CD8-positive, alpha-beta memory T cell (primary cell): ENCODE data around the gene SLC38A7. TPM values are rescaled to one million over a fixed set of nuclear protein-coding genes. Genes with fewer than 3 reads are reported as not detected.
"Not testable (repeated sequence)": the region's sequence is repeated elsewhere in the genome, so short reads cannot be mapped to it uniquely, and the experiment has no call there.

Experiments
- CTCF ChIA-PET: fragments of 350-600 bp; sonication (Branson Sonifier 250); formaldehyde crosslinking; loops from one replicate; lab custom pipeline; 2021; ENCODE audit warnings: antibody characterized with exemption; lab: Charles Lee
- POLR2A ChIA-PET: fragments of 350-600 bp; sonication (Branson Sonifier 250); formaldehyde crosslinking; loops from one replicate; lab custom pipeline; 2021; ENCODE audit warnings: antibody characterized with exemption; lab: Charles Lee
- DNase-seq, 5 donors: peaks; one replicate each; pipeline versions ENCODE4 v3.0.0 to v3.0.0-alpha.2; 2020 to 2022; ENCODE audit warnings: mixed read lengths in 1 of 5
- H3K27ac ChIP-seq: one replicate; pipeline ENCODE4 v1.7.0; 2013; ENCODE audit warnings: low read depth, mild to moderate bottlenecking, low read length, moderate library complexity
- H3K27me3 ChIP-seq: 2 replicates; pipeline ENCODE4 v1.7.0; 2013; ENCODE audit warnings: low read length, mild to moderate bottlenecking; ENCODE audit not compliant: insufficient read depth, poor library complexity, severe bottlenecking
- H3K36me3 ChIP-seq: 2 replicates; pipeline ENCODE4 v1.7.0; 2013; ENCODE audit warnings: mild to moderate bottlenecking, low read length, moderate library complexity; ENCODE audit not compliant: insufficient read depth
- H3K4me1 ChIP-seq: 2 replicates; pipeline ENCODE4 v1.7.0; 2013; ENCODE audit warnings: mild to moderate bottlenecking, low read length, moderate library complexity; ENCODE audit not compliant: insufficient read depth
- H3K4me3 ChIP-seq: 2 replicates; pipeline ENCODE4 v1.7.0; 2013; ENCODE audit warnings: mild to moderate bottlenecking, low read length
- H3K9me3 ChIP-seq: 2 replicates; pipeline ENCODE4 v1.7.0; 2013; ENCODE audit warnings: mild to moderate bottlenecking, low read length
- H3K27ac Mint-ChIP-seq, 8 donors: one replicate each; pipeline ENCODE4 v1.8.0; 2020 to 2021; ENCODE audit warnings: mixed read lengths in 8 of 8, mild to moderate bottlenecking in 6 of 8, inconsistent platforms in 3 of 8, moderate library complexity in 3 of 8
- H3K27me3 Mint-ChIP-seq, 2 donors: one replicate each; pipeline ENCODE4 v1.8.0; 2020 to 2021; ENCODE audit warnings: mixed read lengths in 2 of 2, mild to moderate bottlenecking in 1 of 2, moderate library complexity in 1 of 2
- H3K36me3 Mint-ChIP-seq, 3 donors: one replicate each; pipeline ENCODE4 v1.8.0; 2020 to 2021; ENCODE audit warnings: mixed read lengths in 3 of 3, inconsistent platforms in 1 of 3, mild to moderate bottlenecking in 1 of 3
- H3K4me1 Mint-ChIP-seq, 3 donors: one replicate each; pipeline ENCODE4 v1.8.0; 2020 to 2021; ENCODE audit warnings: mixed read lengths in 3 of 3, inconsistent platforms in 1 of 3, mild to moderate bottlenecking in 1 of 3
- H3K4me3 Mint-ChIP-seq, 7 donors: one replicate each; pipeline ENCODE4 v1.8.0; 2020 to 2021; ENCODE audit warnings: mixed read lengths in 7 of 7, mild to moderate bottlenecking in 6 of 7, moderate library complexity in 4 of 7, inconsistent platforms in 2 of 7
- H3K9me3 Mint-ChIP-seq, 5 donors: one replicate each; pipeline ENCODE4 v1.8.0; 2020 to 2022; ENCODE audit warnings: mixed read lengths in 5 of 5, mild to moderate bottlenecking in 3 of 5, moderate library complexity in 2 of 5, inconsistent platforms in 1 of 5
- polyA plus RNA-seq: library from polyadenylated mRNA; unstranded; fragments of 300-500 nt; fragmentation: Illumina TruSeq; gene quantifications from one replicate; pipeline ENCODE4 v1.2.3, GENCODE V29; 2021
- total RNA-seq, 2 experiments: library from RNA; stranded (reverse); gene quantifications; one replicate each; pipeline ENCODE4 v1.2.3, GENCODE V29; 2021

Gene SLC38A7
- total and polyA plus RNA-seq, 3 experiments from 2014 or later: 5.8 to 15.0 (median 13.5) TPM

GRCh38 chr16:58639230-58639629 lies 45.3 kb downstream of the SLC38A7 start:
- Histone ChIP-seq H3K36me3 (no peaks in the 10 kb centered on the region), H3K27me3 (no peaks in the 10 kb centered on the region), H3K27ac (no peak overlapping the region), H3K4me3 (no peak overlapping the region), H3K9me3 (no peaks in the 10 kb centered on the region), H3K4me1 (no peaks in the 10 kb centered on the region)
- Mint-ChIP-seq H3K4me1 (no peaks in the 10 kb centered on the region), H3K4me3 (no peak overlapping the region), H3K9me3 (no peaks in the 10 kb centered on the region), H3K36me3 (no peaks in the 10 kb centered on the region), H3K27ac (no peak overlapping the region), H3K27me3 (peaks cover 2 to 8% of the 10 kb centered on the region in 2 donors)
- ChIA-PET CTCF (no interaction called here), POLR2A (no interaction called here)
- DNase-seq: no peak

GRCh38 chr16:58638148-58639036 lies 46.2 kb downstream of the SLC38A7 start:
- Histone ChIP-seq H3K9me3 (no peaks in the 10 kb centered on the region), H3K27me3 (no peaks in the 10 kb centered on the region), H3K36me3 (no peaks in the 10 kb centered on the region), H3K4me1 (no peaks in the 10 kb centered on the region), H3K27ac (no peak overlapping the region), H3K4me3 (no peak overlapping the region)
- Mint-ChIP-seq H3K4me1 (no peaks in the 10 kb centered on the region), H3K27me3 (peaks cover 2 to 8% of the 10 kb centered on the region in 2 donors), H3K27ac (no peak overlapping the region), H3K9me3 (no peaks in the 10 kb centered on the region), H3K4me3 (no peak overlapping the region), H3K36me3 (no peaks in the 10 kb centered on the region)
- CTCF ChIA-PET: no interaction called here
- POLR2A ChIA-PET: no interaction called here
- no peak for DNase-seq

GRCh38 chr16:58637021-58637420 lies 47.5 kb downstream of the SLC38A7 start:
- H3K4me3 ChIP-seq, POLR2A ChIA-PET, H3K27ac ChIP-seq, H3K27me3 ChIP-seq, H3K4me1 ChIP-seq, H3K9me3 Mint-ChIP-seq, H3K27me3 Mint-ChIP-seq, CTCF ChIA-PET, H3K36me3 Mint-ChIP-seq, DNase-seq, H3K4me1 Mint-ChIP-seq, H3K9me3 ChIP-seq, H3K36me3 ChIP-seq, H3K27ac Mint-ChIP-seq, H3K4me3 Mint-ChIP-seq: not testable (repeated sequence)

GRCh38 chr16:58636466-58636865 lies 48.1 kb downstream of the SLC38A7 start:
- no peaks in the 10 kb centered on the region for H3K4me1 ChIP-seq
- H3K4me3 ChIP-seq: no peak overlapping the region
- POLR2A ChIA-PET: no interaction called here
- H3K27ac ChIP-seq: no peak overlapping the region
- no peak for DNase-seq
- Mint-ChIP-seq H3K4me1 (peaks cover 0 to 2% (median 0%) of the 10 kb centered on the region in 3 donors), H3K9me3 (no peaks in the 10 kb centered on the region), H3K27ac (peak overlapping the region in 1 of 8 donors; percentile 37), H3K27me3 (peaks cover 2 to 8% of the 10 kb centered on the region in 2 donors), H3K36me3 (no peaks in the 10 kb centered on the region), H3K4me3 (no peak overlapping the region)
- H3K27me3 ChIP-seq: no peaks in the 10 kb centered on the region
- no peaks in the 10 kb centered on the region for H3K36me3 ChIP-seq
- H3K9me3 ChIP-seq: no peaks in the 10 kb centered on the region
- CTCF ChIA-PET: no interaction called here

GRCh38 chr16:58635502-58635901 lies 49.1 kb downstream of the SLC38A7 start:
- Histone ChIP-seq H3K27ac (no peak overlapping the region), H3K4me3 (no peak overlapping the region), H3K36me3 (no peaks in the 10 kb centered on the region), H3K27me3 (no peaks in the 10 kb centered on the region), H3K4me1 (no peaks in the 10 kb centered on the region), H3K9me3 (no peaks in the 10 kb centered on the region)
- no peak for DNase-seq
- peak overlapping the region in 1 of 7 donors; percentile 60 for H3K4me3 Mint-ChIP-seq
- no peaks in the 10 kb centered on the region for H3K9me3 Mint-ChIP-seq
- no peak overlapping the region for H3K27ac Mint-ChIP-seq
- CTCF ChIA-PET: no interaction called here
- H3K36me3 Mint-ChIP-seq: no peaks in the 10 kb centered on the region
- H3K27me3 Mint-ChIP-seq: peaks cover 2 to 8% of the 10 kb centered on the region in 2 donors
- POLR2A ChIA-PET: no interaction called here
- peaks cover 2 to 7% (median 3%) of the 10 kb centered on the region in 3 donors for H3K4me1 Mint-ChIP-seq

- ChIA-PET POLR2A (no interaction called here), CTCF (no interaction called here)
- Histone ChIP-seq H3K4me3 (no peak overlapping the region), H3K4me1 (no peaks in the 10 kb centered on the region), H3K36me3 (no peaks in the 10 kb centered on the region), H3K27me3 (no peaks in the 10 kb centered on the region), H3K27ac (no peak overlapping the region), H3K9me3 (no peaks in the 10 kb centered on the region)
- H3K9me3 Mint-ChIP-seq: peaks cover 0 to 2% (median 0%) of the 10 kb centered on the region in 5 donors
- H3K36me3 Mint-ChIP-seq: peaks cover 0 to 9% (median 0%) of the 10 kb centered on the region in 3 donors
- H3K27ac Mint-ChIP-seq: peak overlapping the region in 1 of 8 donors; percentile 1
- peaks cover 4 to 8% of the 10 kb centered on the region in 2 donors for H3K27me3 Mint-ChIP-seq
- DNase-seq: no peak
- no peak overlapping the region for H3K4me3 Mint-ChIP-seq
- H3K4me1 Mint-ChIP-seq: peaks cover 7 to 13% (median 12%) of the 10 kb centered on the region in 3 donors
Measured at GRCh38 chr16:58634265-58634802, 50.2 kb downstream of the SLC38A7 start.

GRCh38 chr16:58629733-58630640 lies 54.6 kb downstream of the SLC38A7 start, which contains the start of gene CNOT1:
Gene CNOT1 (minus strand): TSS chr16:58629826. CDS start chr16:58599337, 30,489 bp downstream.
- POLR2A ChIA-PET: interaction anchor here (0.9 to 1.1 kb wide), 2 partner anchors 54 to 237 kb away, joined by 3 to 4 read pairs; partner anchors contain the start of genes GINS3 and SLC38A7

More at GRCh38 chr16:58629733-58630640, 54.6 kb downstream of the SLC38A7 start, which contains the start of gene CNOT1:
- CTCF ChIA-PET: interaction anchor here (0.8 to 1.1 kb wide), 2 partner anchors 118 kb away, joined by 3 to 4 read pairs; no protein-coding TSS in a partner anchor
- Mint-ChIP-seq H3K4me3 (peak within 1 kb of the TSS; percentile 96 to 100 (median 99)), H3K9me3 (peaks cover 0 to 2% (median 0%) of the 10 kb centered on the region in 5 donors), H3K36me3 (peaks cover 0 to 25% (median 0%) of the 10 kb centered on the region in 3 donors), H3K27me3 (peaks cover 0 to 4% of the 10 kb centered on the region in 2 donors), H3K4me1 (peaks cover 22 to 41% (median 34%) of the 10 kb centered on the region in 3 donors), H3K27ac (peak within 1 kb of the TSS; percentile 96 to 100 (median 100))
- no peaks in the 10 kb centered on the region for H3K9me3 ChIP-seq
- peak; percentile 93 to 99 (median 99) for DNase-seq
- peak within 1 kb of the TSS; percentile 85 for H3K4me3 ChIP-seq
- H3K27ac ChIP-seq: peak within 1 kb of the TSS; percentile 93
- peaks cover 8% of the 10 kb centered on the region for H3K4me1 ChIP-seq
- no peaks in the 10 kb centered on the region for H3K36me3 ChIP-seq
- H3K27me3 ChIP-seq: no peaks in the 10 kb centered on the region
